ENCODE data around the gene SEPSECS. TPM values are rescaled to one million over a fixed set of nuclear protein-coding genes. Genes with fewer than 3 reads are reported as not detected.
A peak's percentile ranks its signal among the peaks of the same experiment; 100 is the strongest.

SEPSECS gene
- total RNA-seq, 8 experiments from 2014 or later: 5.0 to 13.3 (median 7.0) TPM

DNA sequence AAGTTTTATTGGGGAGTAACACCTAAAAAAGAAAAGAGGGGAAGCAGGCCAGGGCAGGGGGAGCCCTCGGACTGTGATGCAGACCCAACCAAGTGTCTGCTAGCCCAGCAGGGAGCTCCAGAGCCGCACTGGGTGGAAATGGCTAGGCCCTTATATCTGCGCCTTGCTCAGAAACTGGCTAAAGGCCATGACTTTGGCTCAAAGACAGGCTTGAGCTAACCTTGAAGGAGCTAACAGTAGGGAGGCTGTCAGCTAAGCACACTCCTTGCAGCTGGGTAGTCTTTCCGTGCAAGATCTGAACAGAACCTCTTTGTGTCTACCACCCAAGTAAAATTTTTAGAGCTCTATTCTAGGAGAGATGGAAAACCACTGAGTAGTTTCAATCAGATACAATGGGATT lies 43.0 kb downstream of the SEPSECS start:
- no peak for ATAC-seq (replicated peaks in 6 of 8)
- Histone ChIP-seq H3K4me3 (no peak overlapping the region), H3K4me1 (replicated peaks in 1 of 2) (no peaks in the 10 kb centered on the region), H3K27ac (no peak overlapping the region)
- in situ Hi-C loops (cut with MboI; ENCODE audit: low pct_unique_long_range_greater_than_20kb in 2 of 9, low sequenced_read_pairs in 9 of 9, unreplicated experiment in 9 of 9): no loop called here
- 90 to 100% (median 100%) methylated on average over 1 to 4 of the region's 4 CpGs; no CpG with 5 or more reads in 4 of the 10 experiments for WGBS, 10 experiments

DNA sequence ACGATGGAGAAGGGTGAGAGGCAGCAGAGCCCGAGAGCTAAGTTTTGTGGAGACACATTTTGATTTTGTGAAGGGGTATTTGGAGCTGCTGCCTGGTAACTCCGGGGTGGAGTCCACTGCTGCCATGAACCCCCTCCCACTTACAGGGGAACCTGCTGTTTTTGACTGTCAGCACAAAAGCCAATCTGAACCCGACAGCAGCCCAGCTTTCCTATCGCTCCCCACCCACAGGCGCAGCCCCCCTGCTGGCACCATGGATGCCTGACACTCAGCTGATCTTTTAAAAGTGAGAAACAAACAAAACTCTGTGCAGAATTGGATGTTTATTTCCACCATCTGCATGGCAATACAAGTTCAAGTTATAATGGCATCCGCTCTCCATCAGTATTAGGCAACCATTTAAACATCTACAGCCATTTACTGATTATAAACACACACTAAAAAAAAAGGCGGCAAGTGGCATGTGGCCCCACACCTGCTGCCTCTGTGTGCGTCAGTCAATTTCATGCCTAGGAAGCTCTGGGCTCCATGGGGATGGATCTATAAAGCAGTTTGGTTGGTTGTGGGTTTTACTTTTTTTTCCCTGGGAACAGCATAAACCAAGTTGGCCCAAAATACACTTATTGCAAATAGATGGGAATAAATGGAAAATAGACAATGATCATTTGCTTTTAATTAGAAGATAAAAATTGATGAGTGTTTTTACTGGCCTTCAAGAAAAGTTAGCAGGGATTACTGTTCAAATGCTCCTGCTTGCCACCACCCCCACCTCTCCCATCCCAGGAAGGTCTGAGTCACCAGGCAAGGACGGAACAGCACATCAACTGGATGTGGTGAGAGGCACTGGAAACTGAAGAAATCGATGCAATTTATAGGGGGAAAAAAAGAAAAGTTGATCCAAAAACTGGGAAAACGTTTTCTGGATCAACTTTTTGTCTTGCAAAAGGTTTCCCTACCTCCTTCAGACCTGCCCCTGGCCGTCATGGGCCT lies 46.0 kb downstream of the SEPSECS start:
- 37 to 94% (median 75%) methylated on average over 3 to 10 of the region's 13 CpGs for WGBS, 10 experiments
- in situ Hi-C loops (cut with MboI; ENCODE audit: low pct_unique_long_range_greater_than_20kb in 2 of 9, low sequenced_read_pairs in 9 of 9, unreplicated experiment in 9 of 9): no loop called here
- Histone ChIP-seq H3K27ac (no peak overlapping the region), H3K4me3 (no peak overlapping the region), H3K4me1 (replicated peaks in 1 of 2) (no peaks in the 10 kb centered on the region)
- ATAC-seq (replicated peaks in 6 of 8): peak in 2 of 8 experiments; percentile 31 to 64

DNA sequence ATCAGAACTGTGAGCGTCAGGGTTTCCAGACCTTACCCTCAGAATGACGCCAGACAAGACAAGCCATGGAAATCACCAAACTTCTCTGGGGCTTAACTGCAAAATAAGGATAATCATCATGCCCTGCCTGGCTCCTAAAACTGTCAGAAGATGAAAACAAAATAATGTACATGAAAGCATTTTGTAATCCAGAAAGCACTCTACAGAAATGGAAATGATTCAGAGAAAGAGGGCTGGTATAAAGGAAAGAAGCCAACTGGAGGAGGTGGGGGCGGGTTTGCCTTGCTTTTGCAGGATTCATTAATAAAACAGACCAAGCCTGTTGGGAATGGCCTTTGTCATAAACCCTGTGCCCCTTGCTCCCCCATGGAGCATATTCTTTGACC lies 47.3 kb downstream of the SEPSECS start:
- Histone ChIP-seq H3K27ac (no peak overlapping the region), H3K4me3 (no peak overlapping the region), H3K4me1 (replicated peaks in 1 of 2) (no peaks in the 10 kb centered on the region)
- in situ Hi-C loops (cut with MboI; ENCODE audit: low pct_unique_long_range_greater_than_20kb in 2 of 9, low sequenced_read_pairs in 9 of 9, unreplicated experiment in 9 of 9): no loop called here
- ATAC-seq (replicated peaks in 6 of 8): no peak
- WGBS, 10 experiments: 20 to 75% (median 52%) methylated on average over 1 to 3 of the region's 3 CpGs; no CpG with 5 or more reads in 3 of the 10 experiments

DNA sequence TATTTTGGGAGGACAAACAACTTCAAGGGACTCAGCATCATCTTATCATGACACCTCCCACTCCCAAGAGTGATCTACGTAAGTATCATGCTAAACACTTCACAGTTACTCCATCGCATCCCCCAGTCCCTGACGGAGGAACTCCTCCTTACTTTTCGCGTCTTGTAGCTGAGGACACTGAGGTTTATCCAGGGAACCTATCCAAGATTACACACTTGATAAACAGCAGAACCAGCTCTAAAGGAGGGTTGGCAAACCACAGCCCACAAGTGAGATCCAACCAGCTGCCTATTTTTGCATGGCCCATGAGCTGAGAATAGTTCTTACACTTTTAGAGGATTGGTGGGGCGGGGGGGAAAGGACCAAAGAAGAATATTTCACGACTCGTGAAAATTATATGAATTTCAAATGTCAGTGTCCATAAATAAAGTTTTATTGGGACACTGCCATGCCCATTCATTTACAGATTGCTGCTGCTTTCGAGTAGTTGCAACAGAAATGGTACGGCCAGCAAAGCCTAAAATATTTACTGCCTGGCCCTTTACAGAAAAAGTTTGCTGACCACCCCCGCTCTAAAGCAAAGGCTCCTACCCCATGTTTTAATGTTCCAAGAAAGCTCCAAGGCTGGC lies 47.8 kb downstream of the SEPSECS start:
- 74 to 100% (median 91%) methylated on average over 2 to 11 of the region's 11 CpGs for WGBS, 10 experiments
- no peak overlapping the region for H3K4me3 ChIP-seq
- no peak for ATAC-seq (replicated peaks in 6 of 8)
- H3K27ac ChIP-seq: no peak overlapping the region
- no peaks in the 10 kb centered on the region for H3K4me1 ChIP-seq (replicated peaks in 1 of 2)
- in situ Hi-C loops (cut with MboI; ENCODE audit: low pct_unique_long_range_greater_than_20kb in 2 of 9, low sequenced_read_pairs in 9 of 9, unreplicated experiment in 9 of 9): no loop called here

DNA sequence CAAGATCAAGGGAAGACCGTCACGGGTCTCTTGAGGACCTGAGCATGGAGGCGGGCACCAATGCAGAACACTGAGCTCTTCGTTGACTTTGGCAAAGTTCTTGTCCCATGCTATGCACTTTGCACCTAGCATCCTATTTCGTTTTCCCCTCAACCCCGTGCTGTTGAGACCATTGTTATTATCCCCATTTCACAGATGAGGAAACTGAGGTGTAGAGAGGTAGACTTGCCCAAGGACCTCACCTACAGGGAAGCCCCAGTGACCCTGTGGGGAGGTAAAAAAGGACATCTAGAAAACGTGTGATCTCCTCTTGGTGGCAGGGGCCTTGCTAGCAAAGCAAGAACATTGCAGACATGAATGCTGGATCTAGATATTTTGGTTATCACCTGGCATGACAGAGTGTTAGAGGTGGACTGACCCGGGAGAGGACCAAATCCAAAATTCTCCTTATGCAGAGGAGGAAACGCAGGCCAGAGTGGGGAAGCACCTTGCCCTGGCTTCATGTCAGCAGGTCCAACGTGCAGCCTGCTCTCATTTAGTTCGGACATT lies 48.5 kb downstream of the SEPSECS start:
- WGBS, 10 experiments: 40 to 100% (median 81%) methylated on average over 3 to 7 of the region's 11 CpGs; no CpG with 5 or more reads in 1 of the 10 experiments
- ATAC-seq (replicated peaks in 6 of 8): no peak
- Histone ChIP-seq H3K4me3 (no peak overlapping the region), H3K27ac (no peak overlapping the region), H3K4me1 (replicated peaks in 1 of 2) (no peaks in the 10 kb centered on the region)
- in situ Hi-C loops (cut with MboI; ENCODE audit: low pct_unique_long_range_greater_than_20kb in 2 of 9, low sequenced_read_pairs in 9 of 9, unreplicated experiment in 9 of 9): no loop called here

DNA sequence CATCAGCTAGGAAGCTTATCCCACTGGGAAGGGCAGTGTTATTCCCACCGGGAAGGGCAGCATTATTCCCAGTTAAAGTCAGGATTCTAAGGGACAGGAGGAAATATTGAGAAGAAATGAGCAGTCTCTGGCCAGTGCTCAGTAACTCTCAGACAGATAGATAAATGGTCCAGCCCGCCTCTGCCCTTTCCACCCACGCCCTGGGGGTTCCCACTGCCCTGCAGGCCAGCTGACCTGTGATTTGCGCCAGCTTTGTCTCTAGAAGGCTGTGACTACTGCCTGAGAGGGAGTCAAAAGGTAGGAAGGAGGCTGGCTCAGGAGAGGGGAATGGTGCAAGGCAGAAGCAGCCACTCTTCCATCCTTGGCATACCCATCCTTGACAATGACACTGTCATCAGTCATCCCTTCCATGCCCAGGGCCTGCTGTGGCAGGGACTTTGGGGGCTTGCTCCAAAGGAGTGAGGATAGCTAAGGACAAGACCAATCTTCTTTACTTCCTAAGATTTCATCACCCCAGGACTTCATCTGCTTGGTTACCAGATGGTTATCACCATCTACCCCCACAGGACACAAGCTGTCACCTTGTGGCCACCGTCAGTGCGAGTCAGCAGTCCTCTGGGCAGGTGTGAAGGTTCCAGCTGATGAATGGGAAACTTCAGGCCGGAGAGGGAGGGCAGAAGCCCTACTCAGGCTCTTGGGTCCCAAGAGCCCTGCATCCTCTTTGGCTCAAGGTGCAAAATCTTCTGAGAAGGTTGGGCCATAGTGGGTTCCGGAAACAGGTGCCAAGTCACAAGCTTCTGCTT lies 49.5 kb downstream of the SEPSECS start:
- H3K4me3 ChIP-seq: no peak overlapping the region
- no peaks in the 10 kb centered on the region for H3K4me1 ChIP-seq (replicated peaks in 1 of 2)
- 75 to 100% (median 87%) methylated on average over 1 to 5 of the region's 8 CpGs for WGBS, 10 experiments
- H3K27ac ChIP-seq: no peak overlapping the region
- no peak for ATAC-seq (replicated peaks in 6 of 8)
- in situ Hi-C loops (cut with MboI; ENCODE audit: low pct_unique_long_range_greater_than_20kb in 2 of 9, low sequenced_read_pairs in 9 of 9, unreplicated experiment in 9 of 9): no loop called here

DNA sequence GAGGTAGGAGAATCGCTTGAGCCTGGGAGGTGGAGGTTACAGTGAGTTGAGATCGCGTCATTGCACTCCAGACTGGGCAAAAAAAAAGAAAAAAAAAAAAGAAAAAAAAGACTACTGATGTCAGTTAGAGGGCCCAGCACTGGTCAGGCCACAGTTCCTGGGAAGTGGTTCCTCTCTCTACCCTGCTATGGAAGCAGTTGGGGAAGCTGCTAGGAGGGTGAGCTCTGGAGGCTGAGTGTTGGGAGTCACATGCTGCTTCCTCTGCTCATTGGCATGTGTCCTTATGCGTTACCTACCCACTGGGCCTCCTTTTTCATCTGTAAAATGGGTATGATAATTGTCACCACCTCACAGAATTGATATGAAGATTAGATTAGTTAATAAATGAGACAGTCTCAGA lies 50.7 kb downstream of the SEPSECS start:
- Histone ChIP-seq H3K4me3 (no peak overlapping the region), H3K27ac (no peak overlapping the region), H3K4me1 (replicated peaks in 1 of 2) (no peaks in the 10 kb centered on the region)
- in situ Hi-C loops (cut with MboI; ENCODE audit: low pct_unique_long_range_greater_than_20kb in 2 of 9, low sequenced_read_pairs in 9 of 9, unreplicated experiment in 9 of 9): no loop called here
- 80 to 100% (median 88%) methylated on average over 1 to 3 of the region's 4 CpGs; no CpG with 5 or more reads in 5 of the 10 experiments for WGBS, 10 experiments
- ATAC-seq (replicated peaks in 6 of 8): no peak

DNA sequence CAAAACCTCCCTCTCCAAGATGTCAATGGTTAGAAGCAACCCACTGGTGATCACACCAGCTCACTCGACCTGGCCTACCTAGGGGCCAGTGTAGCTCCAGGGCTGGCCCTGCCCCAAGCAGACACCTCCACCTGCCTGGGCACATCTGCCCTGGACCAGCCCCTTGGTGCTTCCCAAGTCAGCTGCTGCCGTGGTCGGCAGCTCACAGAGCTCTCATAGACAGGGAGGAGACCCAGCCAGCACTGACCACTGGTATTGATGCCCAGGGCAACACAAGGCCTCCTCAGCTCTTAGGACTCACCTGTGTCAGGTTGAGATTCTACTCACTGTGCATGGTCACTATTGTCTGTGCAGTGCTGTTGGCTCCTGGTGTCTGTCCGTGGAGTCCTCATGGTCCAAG lies 51.7 kb downstream of the SEPSECS start:
- Histone ChIP-seq H3K4me1 (replicated peaks in 1 of 2) (no peaks in the 10 kb centered on the region), H3K27ac (no peak overlapping the region), H3K4me3 (no peak overlapping the region)
- ATAC-seq (replicated peaks in 6 of 8): no peak
- in situ Hi-C loops (cut with MboI; ENCODE audit: low pct_unique_long_range_greater_than_20kb in 2 of 9, low sequenced_read_pairs in 9 of 9, unreplicated experiment in 9 of 9): no loop called here
- 17 to 100% (median 67%) methylated on average over 1 to 2 of the region's 4 CpGs; no CpG with 5 or more reads in 5 of the 10 experiments for WGBS, 10 experiments

DNA sequence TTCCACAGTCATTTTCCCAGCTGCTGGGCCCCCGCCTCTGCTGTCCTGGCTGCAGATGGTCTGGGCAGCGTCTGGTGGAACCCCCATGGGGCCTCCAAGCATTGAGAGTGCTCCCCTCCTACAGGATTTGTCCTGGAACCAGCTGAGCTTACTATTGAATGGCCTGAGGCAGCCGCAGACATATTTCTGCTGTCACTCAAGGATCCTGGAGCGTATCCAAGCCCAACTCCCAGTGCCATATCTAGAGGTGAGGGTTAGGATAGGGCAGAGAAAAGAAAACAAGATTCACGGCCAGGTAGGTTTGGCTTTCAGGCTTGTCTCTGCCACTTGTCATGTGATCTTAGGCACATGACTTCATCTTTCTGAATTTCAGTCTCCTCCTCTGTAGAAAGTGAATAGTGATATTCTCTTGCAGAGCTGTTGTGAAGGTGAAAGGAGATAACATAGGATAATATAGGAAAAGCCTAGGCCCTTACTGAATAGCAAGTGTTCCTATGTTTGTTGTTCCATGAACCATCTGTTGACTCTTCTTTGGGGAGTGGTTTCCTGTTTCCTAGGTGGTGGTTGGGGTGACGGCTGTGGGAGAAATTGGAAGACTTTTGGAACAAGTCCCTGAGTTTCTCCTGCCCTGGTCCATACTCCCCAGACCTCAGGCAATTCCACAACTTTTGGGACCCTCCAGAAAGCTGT lies 52.3 kb downstream of the SEPSECS start:
- in situ Hi-C loops (cut with MboI; ENCODE audit: low pct_unique_long_range_greater_than_20kb in 2 of 9, low sequenced_read_pairs in 9 of 9, unreplicated experiment in 9 of 9): no loop called here

DNA sequence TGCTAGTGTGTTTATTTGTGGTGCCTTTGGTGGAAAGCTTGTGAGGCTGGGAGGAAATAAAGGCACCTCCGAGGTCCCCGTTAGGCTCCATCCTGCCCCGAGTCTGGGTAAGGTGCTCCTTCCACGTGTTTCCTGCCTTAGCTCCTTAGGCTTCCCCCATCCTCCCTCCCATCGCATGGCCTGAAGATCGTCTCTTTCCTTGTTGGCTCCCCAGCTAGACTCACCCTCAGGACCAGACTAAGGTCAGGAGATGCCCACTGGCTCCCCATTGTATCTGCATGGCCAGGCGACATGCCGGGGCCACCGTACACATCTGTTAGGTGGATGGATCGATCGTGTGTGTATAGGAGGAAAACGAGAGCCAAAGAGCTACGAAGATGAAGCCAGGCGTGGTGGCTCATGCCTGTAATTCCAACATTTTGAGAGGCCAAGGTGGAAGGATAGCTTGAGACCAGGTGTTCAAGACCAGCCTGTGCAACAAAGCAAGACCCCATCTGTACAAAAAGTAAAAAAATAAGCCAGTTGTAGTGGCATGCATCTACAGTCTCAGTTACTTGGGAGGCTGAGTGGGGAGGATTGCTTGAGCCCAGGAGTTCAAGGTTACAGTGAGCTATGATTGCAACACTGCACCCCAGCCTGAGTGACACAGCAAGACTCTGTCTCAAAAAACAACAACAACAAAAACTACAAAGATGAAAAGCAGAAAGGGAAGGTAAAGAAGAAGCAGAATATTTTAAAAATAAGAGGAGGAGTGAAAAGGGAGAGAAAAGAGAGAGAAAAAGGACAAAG lies 53.7 kb downstream of the SEPSECS start:
- no peak overlapping the region for H3K4me3 ChIP-seq
- H3K27ac ChIP-seq: no peak overlapping the region
- H3K4me1 ChIP-seq (replicated peaks in 1 of 2): no peaks in the 10 kb centered on the region
- in situ Hi-C loops (cut with MboI; ENCODE audit: low pct_unique_long_range_greater_than_20kb in 2 of 9, low sequenced_read_pairs in 9 of 9, unreplicated experiment in 9 of 9): no loop called here
- ATAC-seq (replicated peaks in 6 of 8): no peak
- WGBS, 10 experiments: 61 to 100% (median 92%) methylated on average over 2 to 9 of the region's 14 CpGs; no CpG with 5 or more reads in 5 of the 10 experiments

More for the DNA sequence above, 52.3 kb downstream of the SEPSECS start:
- peak in 1 of 8 experiments; percentile 53 for ATAC-seq (replicated peaks in 6 of 8)
- Histone ChIP-seq H3K4me3 (no peak overlapping the region), H3K27ac (no peak overlapping the region), H3K4me1 (replicated peaks in 1 of 2) (no peaks in the 10 kb centered on the region)
- WGBS, 10 experiments: 65 to 100% (median 88%) methylated on average over 1 to 4 of the region's 6 CpGs; no CpG with 5 or more reads in 3 of the 10 experiments

DNA sequence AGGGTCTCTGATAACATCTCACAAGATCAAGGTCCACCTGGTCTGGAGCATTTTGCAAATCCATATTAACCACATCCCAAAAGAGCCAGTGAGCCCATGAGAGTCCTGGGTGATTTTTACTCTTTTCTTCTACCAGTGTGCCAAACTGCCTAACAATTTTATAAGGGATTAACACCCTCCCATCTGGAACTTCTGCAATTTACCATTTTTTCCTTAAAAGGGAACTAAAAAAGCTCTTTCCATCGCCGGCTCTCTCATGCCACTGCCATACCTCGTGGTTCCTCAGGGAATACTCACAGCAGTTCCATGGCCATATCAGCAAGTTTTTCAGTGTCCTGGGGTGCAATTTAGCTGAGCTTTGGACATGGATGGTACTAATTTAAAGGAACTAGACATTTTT lies 55.7 kb downstream of the SEPSECS start:
- Histone ChIP-seq H3K27ac (no peak overlapping the region), H3K4me1 (replicated peaks in 1 of 2) (no peaks in the 10 kb centered on the region), H3K4me3 (no peak overlapping the region)
- 0 to 100% (median 48%) methylated on average over 1 to 3 of the region's 3 CpGs; no CpG with 5 or more reads in 3 of the 10 experiments for WGBS, 10 experiments
- no peak for ATAC-seq (replicated peaks in 6 of 8)
- in situ Hi-C loops (cut with MboI; ENCODE audit: low pct_unique_long_range_greater_than_20kb in 2 of 9, low sequenced_read_pairs in 9 of 9, unreplicated experiment in 9 of 9): no loop called here

Data from motor neuron (in vitro differentiated cells).